Kidney capillary endothelial cell (primary cell): ENCODE measurements around the gene PPP5C.
"Not testable (repeated sequence)": the region's sequence is repeated elsewhere in the genome, so short reads cannot be mapped to it uniquely, and the experiment has no call there.

Experiments
- DNase-seq: peaks from one replicate; pipeline ENCODE4 v3.0.0-alpha.2; 2018; ENCODE audit warnings: low spot score

PPP5C gene

DNA sequence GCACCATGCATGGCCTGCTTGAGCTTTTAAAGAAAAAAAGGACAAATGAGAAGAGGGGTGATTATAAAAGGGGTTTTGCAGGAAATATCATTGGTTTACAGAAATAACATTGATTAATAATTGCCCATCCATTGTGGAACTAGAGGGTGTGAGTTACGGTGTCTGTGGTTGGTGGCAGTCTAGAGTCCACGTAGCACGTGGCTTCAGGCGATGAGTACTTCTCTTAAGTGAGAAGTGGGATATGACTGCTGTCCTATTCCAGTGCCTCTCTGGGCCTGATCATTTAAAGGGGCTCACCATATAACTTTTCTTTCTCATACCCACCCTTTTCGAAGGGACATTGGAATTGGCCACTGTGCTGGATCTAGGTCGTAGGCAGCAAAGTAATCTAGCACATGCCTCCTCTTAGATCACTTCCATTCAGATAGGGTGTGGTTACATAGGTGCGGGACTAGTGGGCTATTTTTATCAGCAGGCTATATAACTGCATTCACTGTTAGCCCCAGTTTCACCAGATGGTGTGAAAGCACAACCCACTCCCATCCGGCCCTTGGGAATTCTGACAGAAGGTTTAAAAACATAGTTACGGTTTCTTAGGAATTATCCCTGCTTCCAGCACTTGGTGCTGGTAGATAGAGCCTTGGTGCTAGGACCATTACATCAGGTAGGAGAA lies 19.9 kb downstream of the PPP5C start:
- no peak for DNase-seq

DNA sequence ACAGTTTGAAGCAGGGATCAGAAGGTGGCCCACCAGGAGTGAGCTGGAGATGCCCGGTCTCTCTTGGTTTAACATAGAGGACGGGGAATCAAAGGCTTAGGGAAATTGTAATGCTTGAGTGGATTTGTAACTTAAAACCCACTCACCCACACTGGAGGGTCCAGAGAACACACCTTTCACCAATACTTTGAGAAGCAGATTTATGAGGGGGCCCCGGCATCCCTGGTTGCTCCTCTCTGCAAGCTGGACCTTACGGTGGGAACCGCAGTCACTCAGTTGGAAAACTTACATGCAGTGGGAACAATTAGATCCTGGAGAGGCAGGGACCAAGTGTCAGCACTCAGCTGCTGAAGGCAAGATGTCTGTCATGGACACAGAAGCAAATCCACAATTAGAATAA lies 20.5 kb downstream of the PPP5C start:
- DNase-seq = no peak

DNA sequence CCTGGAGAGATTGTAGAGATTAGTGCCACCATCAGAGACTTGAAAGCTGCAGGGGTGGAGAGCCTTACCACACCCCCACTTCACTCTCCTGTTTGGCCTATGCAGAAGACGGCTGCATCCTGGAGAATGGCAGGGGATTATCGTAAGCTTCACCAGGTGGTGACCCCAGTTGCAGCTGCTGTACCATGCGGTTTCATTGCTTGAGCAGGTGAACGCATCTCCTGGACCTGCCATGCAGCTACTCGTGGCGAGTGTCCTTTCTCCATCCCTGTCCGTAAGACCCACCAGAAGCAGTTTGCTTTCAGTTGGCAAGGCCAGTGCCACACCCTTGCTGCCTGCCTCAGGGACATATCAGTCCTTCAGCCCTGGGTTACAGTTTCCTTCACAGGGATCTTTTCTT lies 21.2 kb downstream of the PPP5C start:
- no peak for DNase-seq

DNA sequence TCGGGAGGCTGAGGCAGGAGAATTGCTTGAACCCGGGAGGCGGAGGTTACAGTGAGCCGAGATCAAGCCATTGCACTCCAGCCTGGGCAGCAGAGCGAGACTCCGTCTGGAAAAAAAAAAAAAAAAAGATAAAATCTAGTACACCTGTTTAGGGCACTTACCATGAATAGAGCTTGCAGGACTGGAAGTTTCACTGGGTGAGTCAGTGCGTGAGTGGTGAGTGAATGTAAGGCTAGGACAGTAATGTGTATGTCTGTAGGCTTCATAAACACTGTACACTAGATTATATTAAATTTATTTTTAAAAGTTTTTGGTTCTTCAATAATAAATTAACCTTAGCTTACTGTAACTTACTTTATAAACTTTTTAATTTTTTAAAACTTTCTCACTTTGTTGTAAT lies 22.9 kb downstream of the PPP5C start:
- DNase-seq = no peak

DNA sequence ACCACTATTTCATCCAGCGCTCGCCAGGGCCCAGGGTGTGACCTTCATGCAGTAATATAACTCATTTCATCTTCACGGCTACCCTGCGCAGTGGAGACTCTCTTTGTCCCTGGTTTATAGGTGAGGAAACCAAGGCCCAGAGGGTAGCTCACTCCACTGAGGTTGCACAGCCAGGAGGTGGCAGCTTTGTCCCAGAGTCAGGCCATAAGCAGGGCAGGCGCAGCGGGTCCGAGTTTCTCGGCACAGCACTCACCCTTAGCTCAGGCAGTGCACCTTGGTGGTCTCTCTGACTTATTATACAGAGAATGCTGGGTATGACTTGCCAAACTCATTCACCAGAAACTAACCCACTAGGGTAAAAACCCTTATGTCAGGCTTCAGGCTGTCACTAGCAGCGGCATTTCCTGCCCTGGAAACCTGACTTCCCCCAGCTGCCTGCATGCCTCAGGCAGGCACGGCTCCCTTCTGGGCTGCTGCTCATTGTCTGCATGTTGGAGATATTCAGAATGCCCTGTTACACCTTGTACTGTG lies 24.5 kb downstream of the PPP5C start:
- no peak for DNase-seq

DNA sequence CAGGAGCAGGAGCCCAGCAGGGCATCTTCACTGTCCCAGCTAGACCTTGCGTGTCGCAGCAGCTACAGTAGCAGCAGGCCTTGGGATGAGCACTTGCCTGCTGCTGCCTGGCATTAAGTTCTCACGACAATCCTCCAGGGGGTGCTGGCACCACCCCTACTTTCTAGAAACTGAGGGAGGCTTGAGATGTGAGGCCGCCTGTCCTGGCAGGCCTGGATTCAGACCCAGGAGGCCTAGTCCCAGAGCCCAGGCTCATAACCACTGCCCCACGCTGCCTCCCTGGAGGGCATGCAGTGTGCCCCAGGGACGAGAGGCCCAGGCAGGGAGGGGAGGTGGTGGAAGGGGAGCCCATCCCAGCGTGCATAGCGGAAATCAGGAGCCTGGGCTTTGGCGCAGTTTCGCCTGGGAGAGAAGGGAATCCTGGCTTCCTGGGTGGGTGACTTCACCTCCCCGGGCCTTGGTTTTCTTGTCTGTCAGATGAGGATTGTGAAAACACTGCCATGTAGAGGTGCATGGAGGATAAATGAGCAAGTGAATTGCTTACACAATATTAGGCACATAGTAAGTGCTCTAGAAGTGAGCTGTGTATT lies 26.1 kb downstream of the PPP5C start:
- DNase-seq = no peak

DNA sequence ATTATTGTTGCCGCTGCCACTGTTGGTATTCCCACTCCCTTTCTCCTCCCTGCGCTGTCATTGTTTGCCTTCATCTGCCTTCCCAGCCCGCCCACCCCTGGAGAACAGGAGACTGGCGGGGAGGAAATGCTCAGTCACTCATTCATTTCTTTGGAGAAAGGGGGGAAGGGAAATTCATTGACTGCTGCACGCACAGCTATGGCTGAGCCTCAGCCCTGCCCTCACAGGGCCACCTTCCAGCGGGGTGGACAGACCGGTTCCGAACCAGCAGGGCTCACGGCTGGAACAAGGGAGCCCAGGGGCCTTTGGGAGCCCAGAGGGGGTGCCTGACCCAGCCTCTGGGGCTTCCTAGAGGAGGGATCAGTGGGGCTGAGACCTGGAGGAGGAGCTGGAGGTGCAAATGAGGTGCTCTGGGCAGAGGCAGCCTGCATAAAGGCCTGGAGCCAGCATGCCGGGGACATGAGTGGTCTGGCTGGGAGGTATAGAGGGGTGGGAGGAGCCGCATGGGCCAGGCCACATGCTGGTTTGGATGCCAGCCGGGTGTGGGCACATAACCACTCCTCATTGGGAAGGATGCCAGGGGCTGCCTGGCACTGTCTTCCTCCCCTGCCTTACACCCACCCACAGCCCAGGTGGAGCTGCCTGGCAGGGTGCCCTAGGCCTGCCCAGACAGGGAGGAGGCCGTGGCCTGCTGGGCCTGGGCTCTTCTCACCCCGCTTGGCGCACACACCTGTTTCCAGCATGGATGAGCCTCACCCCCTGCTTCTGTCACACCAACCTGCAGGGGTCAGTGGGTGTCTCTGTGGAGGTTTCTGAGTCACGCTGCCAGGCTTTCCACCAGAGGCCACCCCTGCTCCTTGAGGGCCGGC lies 26.8 kb downstream of the PPP5C start:
- peak; percentile 51 for DNase-seq

DNA sequence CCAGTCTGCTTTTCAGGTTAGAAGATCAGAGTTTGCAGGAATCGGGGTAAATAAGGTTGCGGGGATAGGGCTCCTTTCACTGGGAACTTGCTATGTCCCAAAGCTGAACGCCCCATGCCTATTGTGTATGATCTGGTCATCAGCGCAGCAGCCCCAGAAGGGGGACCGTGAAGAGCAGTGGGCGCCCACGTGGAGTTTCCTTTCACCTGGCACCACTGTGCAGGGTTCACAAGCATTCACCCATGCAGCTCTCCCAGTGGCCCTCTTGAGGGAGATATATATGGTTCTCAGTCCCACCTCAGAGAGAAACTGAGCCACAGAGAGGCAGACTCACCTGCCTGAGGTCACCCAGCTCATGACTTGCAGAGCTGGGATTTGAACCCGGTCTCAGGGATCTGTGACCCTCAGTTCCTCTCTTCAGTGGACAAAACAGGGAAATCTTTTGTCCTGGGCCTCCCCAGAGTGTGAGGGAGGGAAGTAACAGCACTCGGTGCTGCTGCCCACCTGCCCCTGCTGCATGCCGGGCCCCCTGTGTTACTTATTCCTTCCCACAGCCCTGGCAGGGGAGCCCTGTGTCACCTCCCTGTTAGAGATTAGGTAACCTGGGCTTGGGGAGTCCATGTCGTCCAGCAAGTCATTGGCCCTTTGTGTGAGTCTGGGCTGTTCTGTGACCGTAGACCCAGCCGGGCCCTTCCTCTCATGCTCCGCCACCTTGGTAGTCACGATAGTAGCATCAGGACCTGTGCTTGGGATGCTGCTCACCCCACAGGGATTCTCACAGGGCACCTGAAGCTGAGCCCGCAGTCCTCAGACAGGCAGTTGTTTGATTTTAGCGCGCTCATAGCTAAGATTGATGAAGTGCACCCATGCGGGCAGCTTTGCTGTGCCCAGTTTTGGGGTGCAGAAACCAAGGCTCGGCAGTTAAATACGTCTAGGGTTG lies 27.9 kb downstream of the PPP5C start:
- no peak for DNase-seq

DNA sequence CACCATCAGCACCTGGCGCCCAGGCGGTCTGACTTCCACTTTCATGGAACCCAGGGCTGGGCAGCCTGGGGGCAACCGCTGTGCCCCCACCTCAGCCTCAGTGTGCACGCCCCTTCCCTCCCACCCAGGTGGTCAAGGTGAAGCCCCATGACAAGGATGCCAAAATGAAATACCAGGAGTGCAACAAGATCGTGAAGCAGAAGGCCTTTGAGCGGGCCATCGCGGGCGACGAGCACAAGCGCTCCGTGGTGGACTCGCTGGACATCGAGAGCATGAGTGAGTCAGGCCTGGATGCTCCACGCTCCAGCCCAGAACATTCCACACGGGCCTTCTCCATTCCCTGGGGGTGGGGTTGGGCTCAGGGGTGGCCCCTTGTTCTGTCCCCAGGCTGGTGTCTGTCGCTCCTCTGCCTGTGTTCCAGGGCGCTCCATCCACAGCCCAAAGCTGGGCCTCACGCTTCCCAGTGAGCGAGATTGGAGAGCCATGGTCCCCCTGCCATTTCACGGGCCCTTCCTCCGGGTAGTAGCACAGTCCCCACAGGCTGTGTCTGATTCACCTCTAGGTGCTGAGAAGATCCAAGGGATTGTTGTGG lies 28.7 kb downstream of the PPP5C start:
- not testable (repeated sequence) for DNase-seq

DNA sequence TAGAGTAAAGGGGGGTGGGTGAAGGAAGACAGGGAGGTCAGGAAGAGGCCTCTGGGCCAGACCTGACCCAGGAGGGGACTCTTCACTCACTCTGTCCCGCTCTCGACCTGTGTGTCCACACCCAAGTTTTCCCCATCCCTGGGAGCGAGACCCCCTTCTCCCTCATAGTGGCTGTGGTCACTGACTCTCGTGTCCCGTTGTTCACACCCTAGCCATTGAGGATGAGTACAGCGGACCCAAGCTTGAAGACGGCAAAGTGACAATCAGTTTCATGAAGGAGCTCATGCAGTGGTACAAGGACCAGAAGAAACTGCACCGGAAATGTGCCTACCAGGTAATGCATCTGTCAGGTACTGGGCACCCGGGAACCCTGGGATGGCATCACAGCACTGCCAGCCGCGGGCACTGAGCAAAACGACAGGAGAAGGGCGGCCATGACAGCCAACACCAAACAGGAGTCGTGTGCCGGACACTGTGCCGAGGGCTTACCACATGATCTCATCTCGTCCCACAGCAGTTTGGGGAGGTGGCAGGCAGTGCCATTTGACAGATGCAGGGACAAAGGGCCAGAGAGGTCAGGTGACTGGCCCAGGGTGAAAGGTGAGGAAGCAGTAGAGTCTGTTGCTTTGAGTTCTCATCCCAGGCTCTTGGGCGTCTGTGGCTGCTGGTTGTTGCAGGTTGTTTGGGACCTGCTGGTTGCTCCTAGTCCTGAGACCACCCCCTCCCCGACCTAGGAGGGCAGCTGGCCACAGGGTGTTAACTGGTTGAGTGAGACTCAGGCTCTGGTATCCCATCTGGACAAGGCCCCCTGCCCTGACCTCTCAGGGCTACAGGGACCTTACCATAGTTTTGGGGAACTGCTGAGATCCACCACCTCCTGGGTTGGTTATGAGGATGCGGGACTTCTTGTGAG lies 29.6 kb downstream of the PPP5C start:
- DNase-seq = no peak

DNA sequence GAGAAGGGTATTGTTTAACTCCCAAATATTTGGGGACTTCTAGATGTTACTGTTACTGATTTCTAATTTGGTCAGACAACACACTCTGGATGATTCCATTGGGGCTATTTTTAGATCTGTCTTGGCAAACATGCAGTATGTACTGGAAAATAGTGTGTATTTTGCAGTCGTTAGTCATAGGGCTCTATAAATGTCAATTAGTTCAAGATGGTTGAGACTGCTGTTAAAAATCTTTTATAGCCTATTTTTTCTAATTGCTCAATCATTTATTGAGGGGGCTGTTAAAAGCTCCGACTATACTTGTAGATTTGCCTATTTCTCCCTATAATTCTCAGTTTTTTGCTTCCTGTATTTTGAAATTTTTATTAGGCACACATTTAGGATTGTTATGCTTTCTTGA lies 31.4 kb downstream of the PPP5C start:
- DNase-seq = no peak

DNA sequence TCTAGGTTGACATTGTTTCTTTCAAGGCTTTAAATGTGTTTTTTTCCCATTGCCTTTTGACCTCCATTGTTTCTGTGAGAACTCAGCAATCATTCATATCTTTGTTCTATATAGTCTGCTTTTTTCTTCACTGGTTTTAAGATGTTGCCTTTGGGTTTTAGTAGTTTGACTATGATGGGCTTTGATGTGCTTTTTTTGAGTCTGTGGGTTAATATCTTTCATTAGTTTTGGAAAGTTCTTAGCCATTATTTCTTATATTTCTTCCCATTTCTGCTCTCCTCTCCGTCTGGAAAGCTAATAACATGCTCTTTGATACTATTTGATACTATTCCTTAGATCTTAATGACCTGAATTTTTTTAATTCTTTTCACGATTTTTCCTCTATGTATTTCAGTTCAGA lies 33.8 kb downstream of the PPP5C start:
- DNase-seq = no peak

DNA sequence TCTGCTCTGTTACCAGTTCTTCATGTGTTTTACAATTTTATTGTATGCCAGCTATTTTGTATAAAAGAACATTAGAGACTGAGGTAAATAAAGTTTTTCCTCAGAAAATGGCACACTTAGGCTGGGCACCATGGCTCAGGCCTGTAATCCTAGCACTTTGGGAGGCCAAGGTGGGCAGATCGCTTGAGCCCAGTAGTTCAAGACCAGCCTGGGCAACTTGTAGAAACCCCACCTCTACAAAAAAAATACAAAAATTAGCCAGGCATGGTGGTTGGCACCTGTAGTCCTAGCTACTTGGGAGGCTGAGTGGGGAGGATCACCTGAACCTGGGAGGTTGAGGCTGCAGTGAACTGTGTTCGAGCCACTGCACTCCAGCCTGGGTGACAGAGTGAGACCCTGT lies 34.5 kb downstream of the PPP5C start:
- DNase-seq = no peak

DNA sequence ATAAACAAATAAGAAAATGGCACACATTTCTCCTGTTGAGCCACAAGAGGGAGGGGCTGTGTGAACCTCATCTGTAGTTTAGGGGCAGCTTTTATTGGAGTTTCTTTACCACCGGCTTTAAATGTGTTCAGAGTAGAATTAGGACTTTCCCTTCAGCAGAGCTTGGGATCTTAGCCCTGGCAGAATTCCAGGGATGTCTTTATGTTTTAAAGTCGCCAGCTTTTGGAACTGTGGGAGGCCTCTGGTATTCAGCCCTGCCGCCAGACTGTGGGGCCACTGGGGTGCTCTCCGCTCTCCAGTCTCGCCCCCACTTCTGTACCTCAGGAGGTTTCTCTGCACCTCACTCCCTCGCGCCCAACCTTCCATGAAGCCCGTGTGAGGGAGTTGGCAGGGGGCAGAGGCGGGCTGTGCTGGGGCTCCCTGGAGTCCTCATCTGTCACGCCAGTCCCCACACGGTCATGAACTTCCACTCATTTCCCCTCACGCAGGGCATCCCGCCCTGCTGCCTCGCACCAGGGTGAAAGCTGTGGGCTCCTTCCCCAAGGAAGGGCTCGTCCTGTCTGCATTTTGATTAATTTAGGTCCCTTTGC lies 35.0 kb downstream of the PPP5C start:
- DNase-seq = no peak

DNA sequence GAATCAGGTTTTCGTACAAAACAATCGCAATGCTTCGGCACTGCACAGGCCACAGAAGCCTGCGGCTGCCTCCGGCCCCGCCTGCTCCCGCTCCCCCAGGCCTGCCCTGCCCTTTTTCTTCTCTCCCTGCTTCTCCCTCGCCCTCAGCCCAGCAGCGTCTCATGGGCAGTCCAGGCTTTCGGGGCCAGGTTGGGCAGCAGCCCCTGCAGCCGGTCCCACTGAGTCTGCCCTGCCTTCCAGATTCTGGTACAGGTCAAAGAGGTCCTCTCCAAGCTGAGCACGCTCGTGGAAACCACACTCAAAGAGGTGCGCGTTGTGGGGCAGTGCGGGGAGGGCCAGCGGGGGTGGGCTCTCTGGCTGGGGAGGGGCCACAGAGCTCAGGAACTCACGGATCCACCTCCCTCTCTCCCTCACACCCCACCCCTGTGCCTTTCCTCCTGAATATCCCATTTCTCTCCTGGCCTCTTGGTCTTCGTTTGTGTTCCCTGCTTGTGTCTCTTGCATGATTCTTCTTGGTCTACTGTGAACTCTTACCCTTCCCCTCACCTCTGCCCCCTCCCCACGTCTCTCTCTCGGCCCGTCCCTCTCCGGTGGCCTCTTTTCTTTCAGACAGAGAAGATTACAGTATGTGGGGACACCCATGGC lies 36.4 kb downstream of the PPP5C start:
- no peak for DNase-seq

DNA sequence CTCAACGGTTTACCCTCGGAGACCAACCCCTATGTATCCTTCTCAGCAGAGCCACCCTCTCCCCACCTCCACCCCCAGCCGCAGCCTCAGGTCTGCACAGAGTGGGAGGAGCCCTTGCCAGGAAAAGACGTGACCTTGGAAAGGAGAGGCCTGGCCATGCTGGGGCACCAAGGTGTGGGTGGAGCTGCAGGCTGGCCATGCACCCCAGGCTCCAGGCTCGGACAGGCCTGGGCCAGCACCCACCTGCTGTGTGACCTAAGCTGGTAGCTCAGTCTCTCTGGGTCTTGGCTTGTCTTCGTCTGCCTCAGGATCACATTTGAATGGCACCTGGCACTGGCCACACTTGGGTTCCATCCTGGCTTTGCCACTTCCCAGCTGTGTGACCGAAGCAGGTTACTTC lies 37.0 kb downstream of the PPP5C start:
- no peak for DNase-seq

DNA sequence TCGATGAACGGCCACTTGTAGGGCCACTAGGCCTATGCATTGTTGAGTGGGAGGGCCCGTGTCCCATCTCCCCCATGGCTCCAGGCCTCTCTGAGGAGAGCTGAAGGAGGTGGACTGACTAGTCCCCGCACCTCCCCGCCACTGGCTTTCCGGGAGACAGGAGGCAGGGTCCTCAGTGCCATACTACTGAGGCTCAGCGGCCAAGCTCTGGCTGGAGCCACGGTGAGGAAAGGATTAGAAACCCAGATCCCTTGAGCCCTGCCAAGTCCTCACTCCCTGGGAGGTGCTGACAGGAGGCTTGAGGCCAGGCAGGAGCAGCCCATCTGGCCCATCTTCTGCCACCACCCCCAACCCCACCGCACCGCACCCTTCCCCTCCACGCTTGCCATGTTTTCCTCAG lies 37.5 kb downstream of the PPP5C start:
- DNase-seq = no peak

DNA sequence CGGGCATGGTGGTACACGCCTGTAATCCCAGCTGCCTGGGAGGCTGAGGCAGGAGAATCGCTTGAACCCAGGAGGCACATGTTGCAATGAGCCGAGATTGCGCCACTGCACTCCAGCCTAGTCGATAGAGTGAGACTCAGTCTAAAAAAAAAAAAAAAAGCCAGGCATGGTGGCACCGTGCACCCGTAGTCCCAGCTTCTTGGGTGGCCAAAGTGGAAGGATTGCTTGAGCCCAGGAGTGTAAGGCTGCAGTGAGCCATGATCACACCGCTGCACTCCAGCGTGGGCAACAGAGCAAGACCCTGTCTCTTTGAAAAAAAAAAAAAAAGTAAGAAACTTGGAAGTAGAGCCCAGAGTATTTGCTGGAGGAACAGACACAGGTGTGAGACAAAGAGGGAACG lies 38.7 kb downstream of the PPP5C start:
- DNase-seq = no peak

DNA sequence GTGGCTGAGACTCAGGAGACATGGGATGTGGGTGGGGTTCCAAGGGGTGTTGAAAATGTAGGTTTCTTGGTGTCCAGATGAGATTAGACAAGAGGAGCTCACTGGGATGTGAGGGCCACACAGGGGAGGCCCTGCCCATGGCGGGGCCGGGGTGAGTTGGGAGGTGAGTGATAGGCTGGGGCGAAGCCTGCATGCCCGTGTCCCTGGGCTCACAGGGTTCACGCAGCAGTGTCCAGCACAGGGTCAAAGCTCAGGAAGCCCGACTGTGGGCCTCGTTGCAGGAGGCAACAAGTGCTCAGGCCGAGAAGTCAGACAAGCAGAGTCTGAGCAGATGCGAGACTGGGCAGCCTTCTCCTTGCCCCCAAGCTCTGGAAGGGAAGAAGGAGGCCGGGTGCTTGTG lies 39.3 kb downstream of the PPP5C start:
- no peak for DNase-seq
